Measurements from ENCODE around the gene KDM4F. TPM values are rescaled to one million over a fixed set of nuclear protein-coding genes. Genes with fewer than 3 reads are reported as not detected.
A peak's percentile ranks its signal among the peaks of the same experiment; 100 is the strongest.

Gene KDM4F
- total RNA-seq, 4 donors from 2014 or later = not detected

GRCh38 chr11:95081412-95081811, 32.2 kb downstream of the KDM4F start:
- WGBS, 2 donors (ENCODE audit: low coverage in 1 of 2) = 72 to 73% methylated on average over 3 to 4 of the region's 4 CpGs

GRCh38 chr11:95082576-95083001, 33.4 kb downstream of the KDM4F start:
- Histone ChIP-seq H3K4me3 (no peak overlapping the region), H3K4me1 (no peaks in the 10 kb centered on the region), H3K9me3 (no peaks in the 10 kb centered on the region), H3K27me3 (no peaks in the 10 kb centered on the region), H3K36me3 (no peaks in the 10 kb centered on the region), H3K27ac (no peak overlapping the region)
- TF ChIP-seq POLR2A (IDR thresholded peaks at IDR 0.05) = no peak
- no peak for TF ChIP-seq CTCF (IDR thresholded peaks at IDR 0.05)
- TF ChIP-seq POLR2AphosphoS5 (IDR thresholded peaks at IDR 0.05) = no peak
- TF ChIP-seq EP300 (IDR thresholded peaks at IDR 0.05; ENCODE audit: low read depth) = no peak
- DNase-seq = no peak
- intact Hi-C loops (cut with DNase I; ENCODE audit: low total_unique reads) (no loop called here), in situ Hi-C loops (cut with MboI; ENCODE audit: low pct_ligation_motif_present in 1 of 4, low pct_unique_long_range_greater_than_20kb in 1 of 4, low sequenced_read_pairs in 3 of 4) (no loop called here)
- WGBS, 2 donors (ENCODE audit: low coverage in 1 of 2) = 78 to 91% methylated on average over 2 of the region's 2 CpGs

More at GRCh38 chr11:95081412-95081811, 32.2 kb downstream of the KDM4F start:
- Histone ChIP-seq H3K4me3 (no peak overlapping the region), H3K4me1 (peaks cover 0 to 6% (median 3%) of the 10 kb centered on the region in 4 donors), H3K27ac (peak overlapping the region in 1 of 4 donors; percentile 58), H3K36me3 (no peaks in the 10 kb centered on the region), H3K27me3 (no peaks in the 10 kb centered on the region), H3K9me3 (no peaks in the 10 kb centered on the region)
- in situ Hi-C loops (cut with MboI; ENCODE audit: low pct_ligation_motif_present in 1 of 4, low pct_unique_long_range_greater_than_20kb in 1 of 4, low sequenced_read_pairs in 3 of 4) = no loop called here
- TF ChIP-seq EP300 (IDR thresholded peaks at IDR 0.05; ENCODE audit: low read depth) (no peak), POLR2AphosphoS5 (IDR thresholded peaks at IDR 0.05) (peak in 1 of 3 donors; percentile 28), POLR2A (IDR thresholded peaks at IDR 0.05) (no peak)
- DNase-seq = no peak
- intact Hi-C loops (cut with DNase I; ENCODE audit: low total_unique reads) = no loop called here

GRCh38 chr11:95084509-95084908, 35.3 kb downstream of the KDM4F start:
- intact Hi-C loops (cut with DNase I; ENCODE audit: low total_unique reads) (no loop called here), in situ Hi-C loops (cut with MboI; ENCODE audit: low pct_ligation_motif_present in 1 of 4, low pct_unique_long_range_greater_than_20kb in 1 of 4, low sequenced_read_pairs in 3 of 4) (no loop called here)
- no peak for DNase-seq
- TF ChIP-seq CTCF (IDR thresholded peaks at IDR 0.05) = no peak
- Histone ChIP-seq H3K27me3 (no peaks in the 10 kb centered on the region), H3K36me3 (no peaks in the 10 kb centered on the region), H3K4me1 (peaks cover 0 to 6% (median 0%) of the 10 kb centered on the region in 4 donors), H3K27ac (no peak overlapping the region), H3K9me3 (no peaks in the 10 kb centered on the region), H3K4me3 (no peak overlapping the region)

GRCh38 chr11:95085117-95085816, 36.0 kb downstream of the KDM4F start:
- Histone ChIP-seq H3K27me3 (no peaks in the 10 kb centered on the region), H3K27ac (no peak overlapping the region), H3K4me3 (no peak overlapping the region), H3K4me1 (peaks cover 0 to 6% (median 0%) of the 10 kb centered on the region in 4 donors), H3K36me3 (no peaks in the 10 kb centered on the region), H3K9me3 (no peaks in the 10 kb centered on the region)
- DNase-seq = no peak
- 89 to 91% methylated on average over 3 of the region's 3 CpGs for WGBS, 2 donors (ENCODE audit: low coverage in 1 of 2)
- intact Hi-C loops (cut with DNase I; ENCODE audit: low total_unique reads) (no loop called here), in situ Hi-C loops (cut with MboI; ENCODE audit: low pct_ligation_motif_present in 1 of 4, low pct_unique_long_range_greater_than_20kb in 1 of 4, low sequenced_read_pairs in 3 of 4) (no loop called here)
- no peak for TF ChIP-seq POLR2A (IDR thresholded peaks at IDR 0.05)
- no peak for TF ChIP-seq POLR2AphosphoS5 (IDR thresholded peaks at IDR 0.05)
- no peak for TF ChIP-seq CTCF (IDR thresholded peaks at IDR 0.05)
- TF ChIP-seq EP300 (IDR thresholded peaks at IDR 0.05; ENCODE audit: low read depth) = no peak

GRCh38 chr11:95086151-95086550, 36.9 kb downstream of the KDM4F start:
- TF ChIP-seq EP300 (IDR thresholded peaks at IDR 0.05; ENCODE audit: low read depth) = no peak
- no peak for TF ChIP-seq CTCF (IDR thresholded peaks at IDR 0.05)
- no peak for TF ChIP-seq POLR2AphosphoS5 (IDR thresholded peaks at IDR 0.05)
- Histone ChIP-seq H3K4me3 (no peak overlapping the region), H3K4me1 (peaks cover 2 to 14% (median 8%) of the 10 kb centered on the region in 4 donors), H3K36me3 (no peaks in the 10 kb centered on the region), H3K9me3 (no peaks in the 10 kb centered on the region), H3K27me3 (no peaks in the 10 kb centered on the region), H3K27ac (no peak overlapping the region)
- WGBS, 2 donors (ENCODE audit: low coverage in 1 of 2) = 84 to 94% methylated on average over 2 of the region's 2 CpGs
- intact Hi-C loops (cut with DNase I; ENCODE audit: low total_unique reads) (no loop called here), in situ Hi-C loops (cut with MboI; ENCODE audit: low pct_ligation_motif_present in 1 of 4, low pct_unique_long_range_greater_than_20kb in 1 of 4, low sequenced_read_pairs in 3 of 4) (no loop called here)
- no peak for DNase-seq
